ENCODE results near the gene FRA10AC1. TPM values are rescaled to one million over a fixed set of nuclear protein-coding genes. Genes with fewer than 3 reads are reported as not detected.

Gene FRA10AC1
- polyA plus RNA-seq, 2 of the 4 experiments (the other 2 are of a cell fraction) = 11.1 to 20.5 TPM

- ATAC-seq (no peak), DNase-seq (ENCODE audit: low read depth in 1 of 2, low spot score in 1 of 2) (no peak), FAIRE-seq (no peak)
- Histone ChIP-seq H3K4me1 (no peaks in the 10 kb centered on the region), H3K4me3 (no peak overlapping the region), H3K27ac (no peak overlapping the region), H3K4me2 (no peak overlapping the region), H3K9me3 (no peaks in the 10 kb centered on the region)
- WGBS (ENCODE audit: missing lambda C conversion rate) = 87% methylated on average over 3 of the region's 3 CpGs
- ChIA-PET POLR2A (no interaction called here), CTCF (interaction anchor here (0.6 to 5.7 kb wide), 13 partner anchors 12 to 1092 kb away, joined by 3 to 131 read pairs (median 7); partner anchors contain the start of gene MYOF)
- TF ChIP-seq SMC3 (IDR thresholded peaks at IDR 0.05) (no peak), TFCP2L1 (CRISPR knock-in tag; IDR thresholded peaks at IDR 0.05) (no peak), CHD2 (IDR thresholded peaks at IDR 0.05; ENCODE audit: low read length, partially characterized antibody) (no peak), RCOR1 (IDR thresholded peaks at IDR 0.05; ENCODE audit: low read depth, low read length) (no peak), BCL3 (IDR thresholded peaks at IDR 0.05) (no peak), RFX5 (IDR thresholded peaks at IDR 0.05) (no peak), HES2 (IDR thresholded peaks at IDR 0.05) (no peak), HDAC2 (IDR thresholded peaks at IDR 0.05) (no peak), NPAS2 (CRISPR knock-in tag; IDR thresholded peaks at IDR 0.05; ENCODE audit: borderline replicate concordance) (no peak), MAFK (IDR thresholded peaks at IDR 0.05; ENCODE audit: partially characterized antibody) (no peak), KDM5A (IDR thresholded peaks at IDR 0.05) (no peak), PHF8 (IDR thresholded peaks at IDR 0.05; ENCODE audit: borderline replicate concordance, low read depth) (no peak), ELK1 (IDR thresholded peaks at IDR 0.05; ENCODE audit: low read depth, low read length) (no peak), RNF2 (IDR thresholded peaks at IDR 0.05; ENCODE audit: borderline replicate concordance, low read depth) (no peak), POLR2AphosphoS2 (conservative IDR thresholded peaks at IDR 0.05; ENCODE audit: low read length) (no peak), FOSB (CRISPR knock-in tag; IDR thresholded peaks at IDR 0.05) (no peak), NR3C1 (IDR thresholded peaks at IDR 0.05) (no peak), MAX (IDR thresholded peaks at IDR 0.05) (no peak)
These were observed 23.4 kb downstream of the FRA10AC1 start for GRCh38 chr10:93678805-93679587.

GRCh38 chr10:93678386-93678785 lies 24.0 kb downstream of the FRA10AC1 start:
- Histone ChIP-seq H3K27ac (no peak overlapping the region), H3K4me3 (no peak overlapping the region), H3K9me3 (no peaks in the 10 kb centered on the region), H3K4me1 (no peaks in the 10 kb centered on the region), H3K4me2 (no peak overlapping the region)
- ATAC-seq = no peak
- no peak for FAIRE-seq
- WGBS (ENCODE audit: missing lambda C conversion rate) = 81% methylated on average over 4 of the region's 4 CpGs
- ChIA-PET POLR2A (no interaction called here), CTCF (interaction anchor here (1.1 to 5.7 kb wide), 10 partner anchors 13 to 598 kb away, joined by 3 to 131 read pairs (median 7); partner anchors contain the start of gene MYOF)
- DNase-seq (ENCODE audit: low read depth in 1 of 2, low spot score in 1 of 2) = no peak
- no peak for TF ChIP-seq ESRRA (IDR thresholded peaks at IDR 0.05; ENCODE audit: borderline replicate concordance, low read length)
- no peak for TF ChIP-seq SREBF2 (IDR thresholded peaks at IDR 0.05)
- TF ChIP-seq FOSB (CRISPR knock-in tag; IDR thresholded peaks at IDR 0.05) = no peak
- TF ChIP-seq FOSL2 (IDR thresholded peaks at IDR 0.05) = no peak
- TF ChIP-seq FOSL2 (CRISPR knock-in tag; IDR thresholded peaks at IDR 0.05) = 0 out of 2 replicates have a peak, but pooled peaks have one; percentile 28
- no peak for TF ChIP-seq HOXA7 (CRISPR knock-in tag; IDR thresholded peaks at IDR 0.05)
- no peak for TF ChIP-seq ELK1 (IDR thresholded peaks at IDR 0.05; ENCODE audit: low read depth, low read length)
- TF ChIP-seq HES2 (IDR thresholded peaks at IDR 0.05) = no peak
- TF ChIP-seq ZFP36 (IDR thresholded peaks at IDR 0.05; ENCODE audit: borderline replicate concordance, partially characterized antibody) = no peak
